ENCODE data around the gene CHAD.
"Not testable (repeated sequence)": the region's sequence is repeated elsewhere in the genome, so short reads cannot be mapped to it uniquely, and the experiment has no call there.

CHAD gene

GRCh38 chr17:50425682-50426471 is 42.8 kb downstream of the CHAD start, which contains the start of gene ACSF2:
TSS of gene ACSF2 (plus strand) at chr17:50426218. CDS start at chr17:50426262, 44 bp downstream.
- DNase-seq, result peak; percentile 71

DNA sequence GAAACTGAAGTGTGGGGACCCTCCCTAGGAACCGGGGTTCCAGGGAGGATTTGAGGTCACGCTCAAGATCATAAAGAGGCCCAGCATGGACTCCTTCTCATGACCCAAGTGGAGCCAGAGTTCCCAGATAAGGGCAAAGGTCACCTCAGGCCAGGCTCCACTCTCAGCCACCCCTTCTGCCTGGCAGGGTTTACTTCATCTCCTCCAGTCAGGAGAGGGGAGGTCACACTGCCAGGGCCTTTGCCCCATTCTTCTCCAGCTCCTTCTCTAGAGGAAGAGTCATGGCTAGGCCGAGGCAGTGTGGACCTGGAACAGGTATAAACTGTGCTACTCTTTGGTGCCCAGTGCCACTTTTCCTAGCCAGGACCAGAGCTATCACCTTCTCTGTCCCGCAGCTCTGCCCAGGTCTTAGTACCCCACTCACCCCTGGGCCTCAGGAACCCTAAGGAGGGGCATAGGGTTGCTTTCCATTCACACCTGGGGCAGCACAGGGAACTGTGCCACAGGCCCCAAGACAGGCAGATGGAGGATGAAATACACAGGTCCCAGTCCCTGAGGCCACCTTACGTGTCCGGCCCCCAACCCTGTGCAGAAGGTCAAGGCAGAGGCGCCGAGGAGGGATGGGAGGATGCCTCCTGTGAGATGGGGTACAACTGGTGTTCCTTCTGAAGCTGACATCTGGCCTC is 43.5 kb downstream of the CHAD start:
- DNase-seq, result no peak

GRCh38 chr17:50424246-50424995 is 44.3 kb downstream of the CHAD start:
- no peak for DNase-seq

DNA sequence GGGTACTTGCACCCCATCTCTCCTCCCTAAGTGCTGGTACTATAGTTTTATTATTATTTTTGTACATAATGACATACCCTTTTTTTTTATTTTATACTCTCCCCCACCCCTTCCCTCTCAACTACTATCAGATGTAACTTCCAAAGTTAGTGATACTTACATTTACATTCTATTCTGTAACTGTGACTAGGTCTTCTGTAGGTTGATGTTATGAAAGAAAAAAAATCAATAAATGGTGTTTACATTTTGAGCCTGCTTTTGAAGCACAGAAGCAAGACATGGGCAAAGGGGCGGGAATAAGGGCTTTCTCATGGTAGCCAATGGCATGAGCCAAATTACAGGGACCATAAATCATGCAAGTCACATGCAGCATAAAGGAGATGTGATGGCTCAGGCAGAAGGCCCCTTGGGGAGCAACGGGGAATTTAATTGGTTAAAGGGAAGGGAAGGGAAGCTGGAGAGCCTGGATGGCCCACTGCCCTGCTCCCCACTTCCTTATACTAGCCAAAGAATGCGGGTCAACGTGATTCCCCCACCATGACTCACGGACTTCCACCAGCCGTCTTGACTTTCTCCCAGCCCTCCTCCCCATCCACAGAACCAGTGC is 45.0 kb downstream of the CHAD start:
- no peak for DNase-seq

- no peak for DNase-seq
These were observed 45.9 kb downstream of the CHAD start for GRCh38 chr17:50422738-50423137.

GRCh38 chr17:50421308-50422051 is 47.2 kb downstream of the CHAD start:
- no peak for DNase-seq

DNA sequence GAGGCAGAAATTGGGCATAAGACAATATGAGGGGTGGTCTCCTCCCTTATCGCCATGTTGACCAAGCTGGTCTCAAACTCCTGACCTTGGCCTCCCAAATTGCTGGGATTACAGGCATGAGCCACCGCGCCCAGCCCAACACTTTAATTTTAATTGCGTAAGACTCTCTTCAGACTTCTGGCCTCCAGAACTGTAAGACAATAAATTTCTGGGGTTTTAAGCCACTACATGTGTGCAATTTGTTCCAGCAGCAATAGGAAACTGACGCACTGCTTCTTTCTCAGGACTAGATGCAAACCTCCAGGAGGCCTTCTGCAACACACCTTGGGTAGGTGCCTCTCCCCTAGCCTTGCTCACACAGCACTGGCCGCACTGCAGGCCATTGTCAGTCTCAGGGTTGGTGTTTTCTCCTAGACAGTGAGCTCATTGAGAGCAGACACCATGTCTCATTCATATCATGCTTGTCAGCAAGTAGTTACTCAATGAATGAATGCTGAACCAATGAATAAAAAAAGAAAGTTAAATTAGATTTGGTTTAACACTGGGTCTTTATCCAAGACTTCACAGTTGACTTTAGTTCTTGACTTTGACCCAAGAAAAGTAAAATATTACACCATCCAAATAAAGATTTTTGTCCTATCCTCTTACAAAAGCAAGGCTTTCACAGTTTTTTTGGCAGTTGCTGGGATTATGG is 48.1 kb downstream of the CHAD start:
- DNase-seq, result no peak

DNA sequence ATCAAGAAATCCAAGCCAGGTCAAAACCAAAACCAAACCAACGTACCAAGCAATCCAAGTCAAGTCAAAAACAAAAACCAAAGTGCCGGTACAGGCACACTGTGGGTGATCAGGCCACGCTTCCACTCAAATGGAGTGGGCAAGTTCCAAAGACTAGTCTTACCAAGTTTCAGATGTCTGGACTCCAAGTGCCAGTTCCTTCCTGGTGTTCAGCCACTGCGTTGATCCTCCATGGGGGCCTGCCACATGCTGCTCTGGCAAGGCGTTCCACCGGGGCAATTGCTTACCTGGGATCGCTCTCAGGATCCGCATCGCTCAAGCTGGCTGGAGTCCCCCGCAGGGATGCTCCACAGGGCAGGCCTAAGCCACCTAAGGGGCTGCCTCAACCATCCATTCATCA is 49.1 kb downstream of the CHAD start:
- DNase-seq, result not testable (repeated sequence)

GRCh38 chr17:50414808-50415207 is 53.9 kb downstream of the CHAD start:
- DNase-seq, result no peak
